T-helper 17 cell (primary cell): ENCODE results near the gene GSE1. TPM values are rescaled to one million over a fixed set of nuclear protein-coding genes. Genes with fewer than 3 reads are reported as not detected.
A peak's percentile ranks its signal among the peaks of the same experiment; 100 is the strongest.

Experiments used
- ATAC-seq: fragments of 150-1000 bp; cut with Tn5 transposase; 2 replicates; pipeline ENCODE4 v1.10.0; 2021; ENCODE audit warnings: mild to moderate bottlenecking, moderate library complexity
- DNase-seq, 3 donors: peaks; one replicate each; pipeline versions ENCODE4 v3.0.0 to v3.0.0-alpha.2; 2020 to 2021
- H3K9me3 ChIP-seq: one replicate; pipeline ENCODE4 v1.7.0; 2013; ENCODE audit warnings: low read length, mild to moderate bottlenecking; ENCODE audit not compliant: control insufficient read depth, poor library complexity, severe bottlenecking
- H3K27ac Mint-ChIP-seq: one replicate; pipeline ENCODE4 v1.8.0; 2022; ENCODE audit warnings: mild to moderate bottlenecking, moderate library complexity, mixed read lengths
- H3K27me3 Mint-ChIP-seq: one replicate; pipeline ENCODE4 v1.8.0; 2022; ENCODE audit warnings: mixed read lengths
- H3K36me3 Mint-ChIP-seq: one replicate; pipeline ENCODE4 v1.8.0; 2022; ENCODE audit warnings: low read depth, mixed read lengths
- H3K4me1 Mint-ChIP-seq: one replicate; pipeline ENCODE4 v1.8.0; 2022; ENCODE audit warnings: mild to moderate bottlenecking, mixed read lengths
- H3K4me3 Mint-ChIP-seq: one replicate; pipeline ENCODE4 v1.8.0; 2022; ENCODE audit warnings: mild to moderate bottlenecking, moderate library complexity, mixed read lengths
- total RNA-seq, 4 donors: library from RNA in 2 of 4; stranded (reverse) in 2 of 4; gene quantifications; one replicate each; pipeline ENCODE4 v1.2.3 and lab custom pipeline; 2022 to 2026

The GSE1 gene
- total RNA-seq, 2 donors from 2014 or later = 39.1 to 40.9 TPM

DNA sequence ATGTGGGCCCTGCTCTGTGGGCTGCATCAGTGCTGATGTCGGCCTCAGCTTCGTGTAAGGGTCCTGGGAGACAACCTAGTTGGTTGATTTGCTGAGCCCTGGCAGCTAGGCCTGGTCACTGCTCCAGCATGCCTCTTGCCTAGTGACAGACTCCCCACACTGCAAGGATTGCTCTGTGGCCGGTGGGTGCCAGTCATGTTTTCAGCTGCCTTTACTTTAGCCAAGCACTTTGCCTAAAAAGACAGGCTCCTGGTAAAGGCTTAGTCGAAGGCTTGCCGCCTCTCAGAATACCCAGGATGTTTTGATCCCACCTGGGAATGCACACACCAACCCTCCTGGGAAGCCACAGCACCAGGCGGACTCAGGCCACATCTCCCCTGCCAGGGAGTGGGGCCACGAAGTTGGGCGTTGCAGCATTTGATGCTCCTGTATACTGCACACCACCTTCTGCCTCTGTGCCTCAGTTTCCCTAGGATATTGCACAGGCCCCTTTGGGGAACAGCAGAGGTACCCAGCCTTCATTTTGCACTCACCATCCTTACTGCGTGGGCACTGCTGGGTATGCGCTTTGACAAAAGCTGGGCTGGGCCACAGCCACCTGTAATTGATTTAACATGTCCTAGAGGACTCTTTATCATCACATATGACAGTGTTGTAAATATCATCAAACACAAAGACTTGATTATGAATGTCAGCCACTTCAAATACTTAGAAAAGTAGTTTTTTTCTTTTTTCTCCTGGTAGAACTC lies 55.7 kb downstream of the GSE1 start:
- peaks cover 5% of the 10 kb centered on the region for H3K36me3 Mint-ChIP-seq
- DNase-seq = no peak
- H3K4me1 Mint-ChIP-seq = no peaks in the 10 kb centered on the region
- no peaks in the 10 kb centered on the region for H3K27me3 Mint-ChIP-seq
- no peak overlapping the region for H3K4me3 Mint-ChIP-seq
- no peak overlapping the region for H3K27ac Mint-ChIP-seq
- no peaks in the 10 kb centered on the region for H3K9me3 ChIP-seq
- ATAC-seq = no peak

GRCh38 chr16:85670840-85671239 lies 57.7 kb downstream of the GSE1 start:
- Mint-ChIP-seq H3K4me3 (no peak overlapping the region), H3K27ac (no peak overlapping the region), H3K4me1 (peaks cover 3% of the 10 kb centered on the region), H3K36me3 (peaks cover 5% of the 10 kb centered on the region), H3K27me3 (no peaks in the 10 kb centered on the region)
- no peaks in the 10 kb centered on the region for H3K9me3 ChIP-seq
- no peak for ATAC-seq
- no peak for DNase-seq

- Mint-ChIP-seq H3K4me1 (peaks cover 3% of the 10 kb centered on the region), H3K27ac (no peak overlapping the region), H3K4me3 (no peak overlapping the region), H3K36me3 (peaks cover 5% of the 10 kb centered on the region), H3K27me3 (no peaks in the 10 kb centered on the region)
- ATAC-seq = no peak
- no peaks in the 10 kb centered on the region for H3K9me3 ChIP-seq
- no peak for DNase-seq
These were observed 60.7 kb downstream of the GSE1 start for GRCh38 chr16:85673529-85674417.

- no peaks in the 10 kb centered on the region for H3K9me3 ChIP-seq
- H3K4me3 Mint-ChIP-seq = no peak overlapping the region
- H3K27me3 Mint-ChIP-seq = no peaks in the 10 kb centered on the region
- H3K4me1 Mint-ChIP-seq = peaks cover 3% of the 10 kb centered on the region
- H3K36me3 Mint-ChIP-seq = peaks cover 5% of the 10 kb centered on the region
- DNase-seq (no peak), ATAC-seq (no peak)
- peak overlapping the region; percentile 69 for H3K27ac Mint-ChIP-seq
These were observed 61.3 kb downstream of the GSE1 start for GRCh38 chr16:85674418-85674755.

DNA sequence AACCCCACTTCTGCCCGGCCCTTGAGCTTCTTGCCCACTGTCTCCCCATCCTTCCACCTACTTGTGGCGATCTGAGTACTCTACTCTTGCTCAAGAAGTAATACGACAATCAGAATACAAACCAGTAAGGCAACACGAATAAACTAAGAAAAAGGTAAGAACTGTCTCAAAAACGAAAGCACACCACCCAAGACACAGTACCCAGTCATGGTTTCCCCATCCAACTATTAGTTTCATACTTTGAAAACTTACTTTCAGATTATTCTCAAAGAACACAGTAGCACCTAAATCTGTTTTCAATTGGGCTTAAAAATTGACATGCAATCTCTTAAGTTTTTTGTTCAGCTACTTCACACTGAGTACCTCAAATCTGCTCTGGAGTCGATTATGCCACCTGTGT lies 61.7 kb downstream of the GSE1 start:
- DNase-seq (no peak), ATAC-seq (no peak)
- peaks cover 1% of the 10 kb centered on the region for H3K36me3 Mint-ChIP-seq
- H3K9me3 ChIP-seq = no peaks in the 10 kb centered on the region
- H3K4me3 Mint-ChIP-seq = no peak overlapping the region
- H3K27me3 Mint-ChIP-seq = no peaks in the 10 kb centered on the region
- peak overlapping the region; percentile 69 for H3K27ac Mint-ChIP-seq
- H3K4me1 Mint-ChIP-seq = peaks cover 6% of the 10 kb centered on the region

DNA sequence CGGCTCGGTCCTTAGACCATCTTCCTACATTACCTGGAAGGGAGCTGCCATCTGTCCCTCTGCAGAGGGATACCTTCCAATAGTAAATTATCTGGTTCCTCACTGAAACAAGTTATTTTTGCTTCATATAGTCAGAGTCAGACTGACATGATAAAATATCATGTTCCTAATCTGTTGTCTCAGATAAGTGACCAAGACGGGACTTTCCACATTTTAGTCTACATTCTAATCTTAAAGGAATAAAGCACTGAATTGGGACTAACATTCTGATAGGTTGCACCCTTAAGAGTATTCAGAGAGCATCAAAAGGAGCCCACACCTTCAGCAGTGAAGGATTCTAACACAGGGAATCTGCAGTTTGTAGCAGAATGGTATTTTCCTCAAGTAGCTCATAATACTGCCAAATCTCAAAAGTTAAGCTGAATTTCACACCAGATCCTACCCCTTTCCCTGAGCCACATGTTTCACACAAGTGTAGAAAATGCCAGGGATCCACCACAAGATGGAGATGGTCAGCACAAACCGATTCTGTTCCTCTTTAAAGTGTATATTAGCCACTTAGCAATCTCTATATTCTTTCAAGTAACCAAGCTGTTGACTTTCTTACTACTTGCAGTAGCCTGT lies 62.2 kb downstream of the GSE1 start:
- H3K9me3 ChIP-seq = no peaks in the 10 kb centered on the region
- ATAC-seq = no peak
- no peak overlapping the region for H3K4me3 Mint-ChIP-seq
- H3K27me3 Mint-ChIP-seq = no peaks in the 10 kb centered on the region
- DNase-seq = no peak
- peak overlapping the region; percentile 69 for H3K27ac Mint-ChIP-seq
- H3K4me1 Mint-ChIP-seq = peaks cover 9% of the 10 kb centered on the region
- H3K36me3 Mint-ChIP-seq = peaks cover under 1% of the 10 kb centered on the region

DNA sequence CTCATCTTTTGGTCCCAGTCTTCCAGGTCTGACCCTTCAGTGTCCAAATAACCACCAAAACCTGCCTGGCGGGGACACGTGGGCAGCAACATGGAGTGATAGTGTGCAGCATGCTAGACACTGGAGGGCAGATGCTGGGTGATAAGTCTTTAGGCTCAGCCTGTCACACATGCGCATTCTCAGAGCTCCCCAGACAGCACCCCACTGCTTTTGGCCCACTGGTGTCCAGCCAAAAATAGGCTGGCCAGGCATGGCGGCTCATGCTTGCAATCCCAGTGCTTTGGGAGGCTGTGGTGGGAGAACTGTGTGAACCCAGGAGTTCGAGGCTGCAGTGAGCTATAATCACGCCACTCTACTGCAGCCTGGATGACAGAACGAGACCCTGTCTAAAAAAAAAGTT lies 63.3 kb downstream of the GSE1 start:
- Mint-ChIP-seq H3K27me3 (no peaks in the 10 kb centered on the region), H3K36me3 (peaks cover 5% of the 10 kb centered on the region), H3K27ac (no peak overlapping the region), H3K4me3 (no peak overlapping the region), H3K4me1 (peaks cover 15% of the 10 kb centered on the region)
- DNase-seq (no peak), ATAC-seq (no peak)
- no peaks in the 10 kb centered on the region for H3K9me3 ChIP-seq

DNA sequence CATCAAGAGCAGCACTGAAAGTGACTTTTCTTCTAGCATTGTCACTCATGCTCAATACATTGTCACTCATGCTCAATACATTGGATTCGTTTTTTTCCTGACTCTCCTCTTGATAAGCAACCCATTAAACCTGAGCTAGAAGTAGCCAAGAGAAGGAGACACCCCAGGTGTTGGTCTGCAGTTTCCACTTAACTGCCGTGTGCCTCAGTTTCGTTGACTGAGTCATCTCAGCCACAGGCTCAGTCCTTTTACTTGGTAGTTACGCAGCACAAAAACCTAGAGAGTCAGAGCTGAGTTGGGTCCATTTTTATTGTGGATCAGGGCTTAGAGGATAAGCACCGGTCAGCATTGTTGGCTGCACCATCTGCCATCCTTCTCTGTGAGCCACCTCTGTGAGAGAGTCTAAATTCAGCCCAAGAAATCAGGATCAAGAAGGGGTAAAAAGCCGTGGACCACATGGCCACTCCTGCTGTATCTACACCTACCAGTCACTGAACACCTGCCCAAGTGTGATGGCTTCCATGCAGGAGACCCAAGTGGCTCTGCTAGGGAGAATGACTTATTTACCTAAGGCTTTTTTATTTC lies 64.4 kb downstream of the GSE1 start:
- peaks cover 15% of the 10 kb centered on the region for H3K4me1 Mint-ChIP-seq
- H3K4me3 Mint-ChIP-seq = no peak overlapping the region
- DNase-seq (no peak), ATAC-seq (no peak)
- no peak overlapping the region for H3K27ac Mint-ChIP-seq
- H3K36me3 Mint-ChIP-seq = peaks cover 5% of the 10 kb centered on the region
- no peaks in the 10 kb centered on the region for H3K27me3 Mint-ChIP-seq
- no peaks in the 10 kb centered on the region for H3K9me3 ChIP-seq

GRCh38 chr16:85678016-85678415 lies 64.9 kb downstream of the GSE1 start:
- ATAC-seq (no peak), DNase-seq (no peak)
- H3K36me3 Mint-ChIP-seq = peaks cover 5% of the 10 kb centered on the region
- H3K4me3 Mint-ChIP-seq = no peak overlapping the region
- H3K9me3 ChIP-seq = no peaks in the 10 kb centered on the region
- H3K27ac Mint-ChIP-seq = no peak overlapping the region
- peaks cover 15% of the 10 kb centered on the region for H3K4me1 Mint-ChIP-seq
- H3K27me3 Mint-ChIP-seq = no peaks in the 10 kb centered on the region

- H3K27ac Mint-ChIP-seq = no peak overlapping the region
- H3K4me1 Mint-ChIP-seq = peaks cover 21% of the 10 kb centered on the region
- no peaks in the 10 kb centered on the region for H3K9me3 ChIP-seq
- DNase-seq (no peak), ATAC-seq (no peak)
- H3K4me3 Mint-ChIP-seq = no peak overlapping the region
- H3K27me3 Mint-ChIP-seq = no peaks in the 10 kb centered on the region
- H3K36me3 Mint-ChIP-seq = peaks cover 12% of the 10 kb centered on the region
These were observed 65.7 kb downstream of the GSE1 start for GRCh38 chr16:85678821-85679220.

DNA sequence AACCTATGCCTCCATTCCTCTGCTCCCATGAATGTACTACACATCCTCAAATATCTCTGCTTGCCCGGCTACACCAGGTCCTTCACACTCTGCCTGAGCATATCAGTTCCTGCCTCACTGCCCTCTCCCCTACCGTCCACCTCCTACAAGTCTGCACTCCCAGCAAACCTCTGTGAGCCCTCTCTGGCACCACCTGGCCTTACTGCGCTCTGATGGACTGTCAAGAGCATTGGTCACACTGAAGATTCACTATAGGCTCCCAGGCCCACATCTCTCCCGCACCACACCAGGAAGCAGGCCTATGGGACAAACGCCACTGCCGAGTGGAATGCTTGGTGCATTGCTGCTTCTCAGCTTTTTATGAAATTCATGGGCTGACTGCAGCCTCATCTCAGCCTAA lies 66.7 kb downstream of the GSE1 start:
- Mint-ChIP-seq H3K27me3 (no peaks in the 10 kb centered on the region), H3K4me1 (peaks cover 21% of the 10 kb centered on the region), H3K36me3 (peaks cover 12% of the 10 kb centered on the region), H3K27ac (peak overlapping the region; percentile 93), H3K4me3 (peak overlapping the region; percentile 73)
- DNase-seq (no peak), ATAC-seq (no peak)
- H3K9me3 ChIP-seq = no peaks in the 10 kb centered on the region

- no peak for DNase-seq
- no peaks in the 10 kb centered on the region for H3K9me3 ChIP-seq
- peak; percentile 37 for ATAC-seq
- Mint-ChIP-seq H3K27ac (peak overlapping the region; percentile 93), H3K27me3 (no peaks in the 10 kb centered on the region), H3K36me3 (peaks cover 12% of the 10 kb centered on the region), H3K4me3 (peak overlapping the region; percentile 73), H3K4me1 (peaks cover 18% of the 10 kb centered on the region)
These were observed 67.3 kb downstream of the GSE1 start for GRCh38 chr16:85680352-85680944.

DNA sequence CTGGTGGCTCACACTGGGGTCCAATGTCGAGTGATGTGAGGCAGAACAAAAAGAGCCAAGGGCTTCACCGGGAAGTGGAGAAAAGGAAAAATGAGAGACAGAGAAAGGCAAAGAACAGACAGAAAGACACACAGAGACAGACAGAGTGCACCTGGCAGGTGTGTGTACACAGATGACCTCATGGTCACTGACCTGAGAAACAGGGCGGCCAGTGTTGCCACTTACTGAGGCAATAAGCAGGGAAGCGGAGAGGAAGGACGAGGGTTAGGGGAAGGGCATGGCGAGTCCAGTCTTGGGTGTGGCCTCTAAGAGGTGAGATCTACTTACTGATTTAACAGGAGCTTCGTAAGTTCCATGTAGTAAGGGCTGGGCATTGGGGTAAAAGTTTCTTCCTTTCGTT lies 68.1 kb downstream of the GSE1 start:
- Mint-ChIP-seq H3K27me3 (no peaks in the 10 kb centered on the region), H3K4me3 (no peak overlapping the region), H3K4me1 (peaks cover 18% of the 10 kb centered on the region), H3K36me3 (peaks cover 12% of the 10 kb centered on the region), H3K27ac (no peak overlapping the region)
- ATAC-seq = no peak
- no peak for DNase-seq
- no peaks in the 10 kb centered on the region for H3K9me3 ChIP-seq
